Measurements from ENCODE around the gene COL23A1.

DNA sequence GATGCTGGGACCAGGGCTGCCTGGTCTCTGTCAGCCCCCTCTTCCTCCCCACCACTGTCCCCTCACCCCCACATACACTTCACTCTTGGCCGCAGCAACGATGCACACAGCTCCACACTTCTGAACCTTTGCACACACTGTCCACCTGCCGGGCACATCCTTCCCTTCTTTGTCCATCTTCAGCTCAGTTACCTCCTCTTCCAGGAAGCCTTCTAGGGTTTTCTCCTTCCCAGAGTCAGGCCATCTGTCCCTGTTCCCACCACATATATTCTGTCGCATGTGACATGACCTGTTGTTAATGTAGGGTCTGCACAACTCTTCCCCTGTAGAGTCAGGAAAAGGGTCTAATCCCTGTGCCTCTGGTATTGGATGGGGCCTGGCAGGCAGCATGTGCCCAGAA lies 319.0 kb downstream of the COL23A1 start:
- TF ChIP-seq, protein P1, sequence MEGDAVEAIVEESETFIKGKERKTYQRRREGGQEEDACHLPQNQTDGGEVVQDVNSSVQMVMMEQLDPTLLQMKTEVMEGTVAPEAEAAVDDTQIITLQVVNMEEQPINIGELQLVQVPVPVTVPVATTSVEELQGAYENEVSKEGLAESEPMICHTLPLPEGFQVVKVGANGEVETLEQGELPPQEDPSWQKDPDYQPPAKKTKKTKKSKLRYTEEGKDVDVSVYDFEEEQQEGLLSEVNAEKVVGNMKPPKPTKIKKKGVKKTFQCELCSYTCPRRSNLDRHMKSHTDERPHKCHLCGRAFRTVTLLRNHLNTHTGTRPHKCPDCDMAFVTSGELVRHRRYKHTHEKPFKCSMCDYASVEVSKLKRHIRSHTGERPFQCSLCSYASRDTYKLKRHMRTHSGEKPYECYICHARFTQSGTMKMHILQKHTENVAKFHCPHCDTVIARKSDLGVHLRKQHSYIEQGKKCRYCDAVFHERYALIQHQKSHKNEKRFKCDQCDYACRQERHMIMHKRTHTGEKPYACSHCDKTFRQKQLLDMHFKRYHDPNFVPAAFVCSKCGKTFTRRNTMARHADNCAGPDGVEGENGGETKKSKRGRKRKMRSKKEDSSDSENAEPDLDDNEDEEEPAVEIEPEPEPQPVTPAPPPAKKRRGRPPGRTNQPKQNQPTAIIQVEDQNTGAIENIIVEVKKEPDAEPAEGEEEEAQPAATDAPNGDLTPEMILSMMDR (IDR thresholded peaks at IDR 0.05), result no peak
- no peak for TF ChIP-seq EP300 (IDR thresholded peaks at IDR 0.05)

All from tibial nerve (tissue), 4 donors.